ENCODE data around the gene EDIL3.

DNA sequence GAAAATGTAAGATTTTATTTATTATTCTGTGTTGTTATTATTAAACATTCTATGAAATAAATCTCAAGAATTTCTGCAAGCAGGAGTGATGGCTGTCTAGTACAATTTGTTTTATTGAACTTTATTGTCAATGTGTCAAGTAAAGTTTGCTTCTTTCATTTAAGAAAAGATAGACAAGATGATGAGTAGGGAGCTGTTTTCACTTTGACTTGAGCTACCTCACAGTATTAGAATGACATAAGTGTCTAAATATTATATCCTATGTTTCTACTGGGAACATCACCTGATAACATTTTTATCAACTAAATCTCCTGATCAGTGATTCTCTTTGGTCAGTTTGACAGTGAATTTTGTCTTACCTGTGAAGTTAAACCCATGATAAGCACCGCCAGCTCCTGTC, 12.7 kb upstream of the EDIL3 start:
- TF ChIP-seq, protein P1, sequence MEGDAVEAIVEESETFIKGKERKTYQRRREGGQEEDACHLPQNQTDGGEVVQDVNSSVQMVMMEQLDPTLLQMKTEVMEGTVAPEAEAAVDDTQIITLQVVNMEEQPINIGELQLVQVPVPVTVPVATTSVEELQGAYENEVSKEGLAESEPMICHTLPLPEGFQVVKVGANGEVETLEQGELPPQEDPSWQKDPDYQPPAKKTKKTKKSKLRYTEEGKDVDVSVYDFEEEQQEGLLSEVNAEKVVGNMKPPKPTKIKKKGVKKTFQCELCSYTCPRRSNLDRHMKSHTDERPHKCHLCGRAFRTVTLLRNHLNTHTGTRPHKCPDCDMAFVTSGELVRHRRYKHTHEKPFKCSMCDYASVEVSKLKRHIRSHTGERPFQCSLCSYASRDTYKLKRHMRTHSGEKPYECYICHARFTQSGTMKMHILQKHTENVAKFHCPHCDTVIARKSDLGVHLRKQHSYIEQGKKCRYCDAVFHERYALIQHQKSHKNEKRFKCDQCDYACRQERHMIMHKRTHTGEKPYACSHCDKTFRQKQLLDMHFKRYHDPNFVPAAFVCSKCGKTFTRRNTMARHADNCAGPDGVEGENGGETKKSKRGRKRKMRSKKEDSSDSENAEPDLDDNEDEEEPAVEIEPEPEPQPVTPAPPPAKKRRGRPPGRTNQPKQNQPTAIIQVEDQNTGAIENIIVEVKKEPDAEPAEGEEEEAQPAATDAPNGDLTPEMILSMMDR (IDR thresholded peaks at IDR 0.05; ENCODE audit: low read length), result no peak
- TF ChIP-seq EZH2 (optimal IDR thresholded peaks at IDR 0.05; ENCODE audit: low read depth, low read length) (no peak), EZH2phosphoT487 (IDR thresholded peaks at IDR 0.05; ENCODE audit: low read length) (no peak)
